Endothelial cell of umbilical vein (primary cell): ENCODE results near the gene CCDC136.

ENCODE experiments used
- CTCF ChIP-seq, 2 donors: IDR thresholded peaks; 1 replicate in 1 of 2; 2 replicates in 1 of 2; pipeline ENCODE4 v1.5.1; 2011; ENCODE audit warnings: low read length in 2 of 2, mild to moderate bottlenecking in 2 of 2, moderate library complexity in 2 of 2, control low read depth in 1 of 2, inconsistent platforms in 1 of 2, low read depth in 1 of 2; ENCODE audit not compliant: insufficient read depth in 1 of 2; ENCODE audit errors: extremely low read depth in 1 of 2
- EZH2 ChIP-seq: IDR thresholded peaks from 2 replicates; pipeline ENCODE4 v1.6.1; 2012; ENCODE audit warnings: borderline replicate concordance, low read depth, mild to moderate bottlenecking, moderate library complexity, low read length, inconsistent platforms; ENCODE audit not compliant: severe bottlenecking
- FOS ChIP-seq: IDR thresholded peaks from 2 replicates; pipeline ENCODE4 v1.6.1; 2011; ENCODE audit warnings: mild to moderate bottlenecking, low read length, moderate library complexity, borderline replicate concordance; ENCODE audit not compliant: insufficient read depth
- GATA2 ChIP-seq: IDR thresholded peaks from 2 replicates; pipeline ENCODE4 v1.7.0; 2011; ENCODE audit warnings: low read depth, mild to moderate bottlenecking, moderate library complexity, mixed read lengths, low read length; ENCODE audit not compliant: insufficient read length, insufficient read depth
- JUN ChIP-seq: IDR thresholded peaks from 2 replicates; pipeline ENCODE4 v1.6.1; 2011; ENCODE audit warnings: borderline replicate concordance, low read depth; ENCODE audit not compliant: insufficient read length, insufficient read depth
- MAX ChIP-seq: IDR thresholded peaks from 2 replicates; pipeline ENCODE4 v1.6.1; 2011; ENCODE audit not compliant: insufficient read depth, insufficient read length
- MYC ChIP-seq: IDR thresholded peaks from one replicate; pipeline ENCODE4 v1.6.1; 2011; ENCODE audit warnings: mild to moderate bottlenecking, low read depth, low read length
- POLR2A ChIP-seq: IDR thresholded peaks from 2 replicates; pipeline ENCODE4 v1.6.1; 2012; ENCODE audit warnings: low read depth, mild to moderate bottlenecking, control low read depth, low read length
- POLR2AphosphoS5 ChIP-seq: IDR thresholded peaks from 2 replicates; pipeline ENCODE4 v1.6.1; 2012; ENCODE audit warnings: low read depth, mild to moderate bottlenecking, control low read depth, low read length, moderate library complexity; ENCODE audit not compliant: insufficient read depth

DNA sequence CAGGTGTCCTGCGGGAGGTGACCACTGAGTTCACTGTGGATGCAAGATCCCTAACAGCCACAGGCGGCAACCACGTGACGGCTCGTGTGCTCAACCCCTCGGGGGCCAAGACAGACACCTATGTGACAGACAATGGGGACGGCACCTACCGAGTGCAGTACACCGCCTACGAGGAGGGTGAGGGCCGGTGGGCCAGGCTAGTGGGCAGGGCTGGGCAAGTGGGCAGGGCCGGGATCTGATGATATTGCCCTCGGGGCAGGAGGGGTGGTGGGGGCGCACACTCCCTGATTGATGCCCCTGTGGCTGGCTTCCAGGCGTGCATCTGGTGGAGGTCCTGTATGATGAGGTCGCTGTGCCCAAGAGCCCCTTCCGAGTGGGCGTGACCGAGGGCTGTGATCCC is 54.2 kb downstream of the CCDC136 start:
- TF ChIP-seq POLR2AphosphoS5 (no peak), CTCF (IDR thresholded peaks at IDR 0.05; ENCODE audit: extremely low read depth in 1 of 2, insufficient read depth in 1 of 2, low read depth in 1 of 2, low read length in 2 of 2) (no peak), POLR2A (no peak), JUN (no peak), EZH2 (no peak), GATA2 (no peak), MYC (no peak), MAX (no peak), FOS (no peak)
